IMR-90 (cell line): ENCODE measurements around the gene SGO1. TPM values are rescaled to one million over a fixed set of nuclear protein-coding genes. Genes with fewer than 3 reads are reported as not detected.

Source experiments
- BHLHE40 ChIP-seq: fragments of 150-350 bp; IDR thresholded peaks from 2 replicates; pipeline ENCODE4 v1.6.1; 2016; ENCODE audit warnings: mild to moderate bottlenecking, low read depth, low read length
- ELK1 ChIP-seq: fragments of 150-350 bp; IDR thresholded peaks from 2 replicates; pipeline ENCODE4 v1.6.1; 2016; ENCODE audit warnings: low read depth, mild to moderate bottlenecking, low read length, moderate library complexity, borderline replicate concordance
- RCOR1 ChIP-seq: IDR thresholded peaks from 2 replicates; pipeline ENCODE4 v1.6.1; 2012; ENCODE audit warnings: mild to moderate bottlenecking, low read length, improper control_type of control experiment; ENCODE audit not compliant: insufficient replicate concordance
- SMC3 ChIP-seq: fragments of 150-350 bp; IDR thresholded peaks from 2 replicates; pipeline ENCODE4 v1.6.1; 2016; ENCODE audit warnings: low read depth, mild to moderate bottlenecking, antibody characterized with exemption, low read length, moderate library complexity
- polyA plus RNA-seq, 3 experiments: library from polyadenylated mRNA; depleted of rRNA; stranded (reverse); fragments of >200 nt; gene quantifications; 2 replicates each; pipeline ENCODE4 v1.2.3, GENCODE V29; 2012; ENCODE audit warnings: low replicate concordance in 1 of 3
- total RNA-seq: library from RNA; depleted of rRNA; stranded (reverse); fragments of >200 nt; gene quantifications from 2 replicates; pipeline ENCODE4 v1.2.3, GENCODE V29; 2012

Gene SGO1
- total and polyA plus RNA-seq, 2 of the 4 experiments (the other 2 are of a cell fraction): 3.2 to 5.2 TPM

GRCh38 chr3:20185679-20186599 lies at the start of gene SGO1 (continued):
- no peak for TF ChIP-seq ELK1
- no peak; the same call in 1 of the 2 replicates for TF ChIP-seq SMC3
- peak; percentile 82 for TF ChIP-seq BHLHE40
- no peak for TF ChIP-seq RCOR1
